Prostate gland (tissue), 2 donors: Measurements from ENCODE around the gene SFXN2. TPM values are rescaled to one million over a fixed set of nuclear protein-coding genes. Genes with fewer than 3 reads are reported as not detected.
A peak's percentile ranks its signal among the peaks of the same experiment; 100 is the strongest.
"Not testable (repeated sequence)": the region's sequence is repeated elsewhere in the genome, so short reads cannot be mapped to it uniquely, and the experiment has no call there.

Source experiments
- DNase-seq: peaks from one replicate; pipeline ENCODE4 v3.0.0-alpha.2; 2019; ENCODE audit warnings: low spot score
- H3K27ac ChIP-seq, 2 donors: fragments of 200-600 bp; sonication (generic); 2 replicates each; pipeline ENCODE4 v1.5.1; 2017 to 2019
- H3K27me3 ChIP-seq: fragments of 200-600 bp; sonication (generic); replicated peaks from 2 replicates; pipeline ENCODE4 v1.5.1; 2019; ENCODE audit not compliant: insufficient read depth
- H3K36me3 ChIP-seq, 2 donors: fragments of 200-600 bp; sonication (generic); 1 replicate in 1 of 2; 2 replicates in 1 of 2; pipeline versions ENCODE4 v1.5.1 to v1.8.1; 2017 to 2019
- H3K4me1 ChIP-seq: fragments of 200-600 bp; sonication (generic); replicated peaks from 2 replicates; pipeline ENCODE4 v1.5.1; 2019
- H3K4me3 ChIP-seq, 2 donors: fragments of 200-600 bp; sonication (generic); 2 replicates each; pipeline ENCODE4 v1.5.1; 2017 to 2019
- H3K9me3 ChIP-seq: fragments of 200-600 bp; sonication (generic); 2 replicates; pipeline ENCODE4 v1.5.1; 2017
- POLR2A ChIP-seq: fragments of 450-650 bp; IDR thresholded peaks from one replicate; pipeline ENCODE4 v1.6.1; 2016; ENCODE audit warnings: antibody characterized with exemption, mild to moderate bottlenecking
- POLR2AphosphoS5 ChIP-seq: sonication (generic); formaldehyde crosslinking; IDR thresholded peaks from one replicate; pipeline ENCODE4 v1.6.1; 2017; ENCODE audit warnings: antibody characterized with exemption
- WGBS: methylation state at CpG from one replicate; pipeline ENCODE4 v1.1.5; 2018; 5-methylcytosine and 5-hydroxymethylcytosine counted together
- intact Hi-C: fragments of 100-400 bp; cut with DNase I; formaldehyde crosslinking; loops from one replicate; pipeline ENCODE4 v1.14.2; 2022
- total RNA-seq, 2 donors: library from RNA; depleted of rRNA; stranded (reverse); fragments of >200 nt; gene quantifications; one replicate each; pipeline ENCODE4 v1.1.0, GENCODE V29; 2016
- TF ChIP-seq, protein P1 (sequence below), 4 experiments: fragments of 200-600 bp in 2 of 4; fragments of 450-650 bp in 2 of 4; sonication (generic) in 2 of 4; IDR thresholded peaks; 1 replicate in 3 of 4; 2 replicates in 1 of 4; pipeline ENCODE4 v1.5.1; 2016 to 2019; ENCODE audit warnings: antibody characterized with exemption in 4 of 4, mild to moderate bottlenecking in 2 of 4, moderate library complexity in 2 of 4

SFXN2 gene, protein sequence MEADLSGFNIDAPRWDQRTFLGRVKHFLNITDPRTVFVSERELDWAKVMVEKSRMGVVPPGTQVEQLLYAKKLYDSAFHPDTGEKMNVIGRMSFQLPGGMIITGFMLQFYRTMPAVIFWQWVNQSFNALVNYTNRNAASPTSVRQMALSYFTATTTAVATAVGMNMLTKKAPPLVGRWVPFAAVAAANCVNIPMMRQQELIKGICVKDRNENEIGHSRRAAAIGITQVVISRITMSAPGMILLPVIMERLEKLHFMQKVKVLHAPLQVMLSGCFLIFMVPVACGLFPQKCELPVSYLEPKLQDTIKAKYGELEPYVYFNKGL
- 10 to 100 TPM; 16.4 to 26.6 TPM for total RNA-seq

DNA sequence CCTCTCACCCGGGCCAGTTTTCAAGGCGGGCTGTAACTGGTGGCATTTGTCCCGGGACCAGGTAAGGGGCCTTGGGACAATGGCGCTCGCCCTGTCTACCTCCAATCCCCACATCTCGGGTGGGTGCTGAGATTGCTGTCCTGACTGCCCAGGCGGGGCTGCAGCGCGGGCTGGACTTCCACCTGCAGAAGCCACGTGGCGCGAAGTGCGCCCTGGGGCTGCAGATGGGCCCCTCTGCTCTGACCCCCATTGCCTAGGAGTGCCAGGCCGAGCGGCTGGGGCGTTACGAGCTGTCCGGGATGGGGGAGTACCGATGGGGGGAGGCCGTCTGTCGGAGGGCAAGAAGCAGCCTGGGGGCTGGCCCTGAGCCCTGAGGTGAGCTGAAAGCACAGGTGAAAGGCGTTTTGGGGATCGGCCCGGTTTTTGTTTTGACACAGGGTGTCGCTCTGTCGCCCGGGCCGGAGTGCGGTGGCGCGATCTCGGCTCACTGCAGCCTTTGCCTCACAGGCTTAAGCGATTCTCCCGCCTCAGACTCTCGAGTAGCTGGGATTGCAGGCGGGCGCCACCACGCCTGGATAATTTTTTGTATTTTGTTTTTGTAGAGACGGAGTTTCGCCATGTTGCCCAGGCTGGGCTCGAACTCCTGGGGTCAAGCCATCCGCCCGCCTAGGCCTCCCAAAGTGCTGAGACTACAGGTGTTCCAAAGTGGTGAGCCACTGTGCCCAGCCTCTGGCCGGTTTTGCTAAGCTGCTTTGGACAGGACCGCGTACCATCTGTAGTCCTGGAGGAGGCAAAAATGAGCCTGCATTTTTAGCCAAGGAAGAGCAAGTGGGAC, at the start of gene SFXN2:
Gene SFXN2, plus strand, starts transcription at position 16 of the 835 bp plus-strand sequence. CDS start 12,001 bp downstream, outside the sequence.
- 3% methylated on average over 46 of the region's 46 CpGs for WGBS
- TF ChIP-seq POLR2AphosphoS5 (no peak), POLR2A (no peak)
- TF ChIP-seq, protein P1, sequence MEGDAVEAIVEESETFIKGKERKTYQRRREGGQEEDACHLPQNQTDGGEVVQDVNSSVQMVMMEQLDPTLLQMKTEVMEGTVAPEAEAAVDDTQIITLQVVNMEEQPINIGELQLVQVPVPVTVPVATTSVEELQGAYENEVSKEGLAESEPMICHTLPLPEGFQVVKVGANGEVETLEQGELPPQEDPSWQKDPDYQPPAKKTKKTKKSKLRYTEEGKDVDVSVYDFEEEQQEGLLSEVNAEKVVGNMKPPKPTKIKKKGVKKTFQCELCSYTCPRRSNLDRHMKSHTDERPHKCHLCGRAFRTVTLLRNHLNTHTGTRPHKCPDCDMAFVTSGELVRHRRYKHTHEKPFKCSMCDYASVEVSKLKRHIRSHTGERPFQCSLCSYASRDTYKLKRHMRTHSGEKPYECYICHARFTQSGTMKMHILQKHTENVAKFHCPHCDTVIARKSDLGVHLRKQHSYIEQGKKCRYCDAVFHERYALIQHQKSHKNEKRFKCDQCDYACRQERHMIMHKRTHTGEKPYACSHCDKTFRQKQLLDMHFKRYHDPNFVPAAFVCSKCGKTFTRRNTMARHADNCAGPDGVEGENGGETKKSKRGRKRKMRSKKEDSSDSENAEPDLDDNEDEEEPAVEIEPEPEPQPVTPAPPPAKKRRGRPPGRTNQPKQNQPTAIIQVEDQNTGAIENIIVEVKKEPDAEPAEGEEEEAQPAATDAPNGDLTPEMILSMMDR (IDR thresholded peaks at IDR 0.05) = no peak

DNA sequence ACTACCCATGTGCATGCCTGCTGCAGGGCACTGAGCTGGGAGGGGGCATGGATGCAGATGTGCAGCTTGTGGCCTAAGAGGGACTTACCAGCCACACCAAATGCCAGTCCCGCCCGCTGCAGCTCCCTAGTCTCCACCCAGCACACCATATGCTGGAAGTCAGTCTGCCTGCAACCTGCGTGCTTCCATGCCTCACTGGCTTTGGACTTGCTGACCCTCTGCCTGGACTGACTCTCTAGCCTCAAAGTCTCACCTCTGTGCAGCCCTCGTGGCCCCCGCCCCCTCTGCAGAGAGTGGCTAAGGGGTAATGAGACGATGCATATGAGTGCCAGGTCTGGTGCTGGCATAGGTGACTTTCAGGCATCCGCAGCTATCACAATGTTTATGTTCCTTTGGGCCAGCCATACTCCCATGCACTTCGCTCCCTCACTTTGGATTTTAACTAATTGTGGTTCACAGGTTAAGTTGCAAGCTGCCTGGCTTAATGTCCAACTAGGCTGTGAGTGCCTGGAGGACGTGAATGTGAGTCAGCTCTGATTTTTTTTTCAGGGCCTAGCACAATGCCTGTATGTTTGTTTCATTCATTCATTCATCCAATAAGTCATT, 48.4 kb upstream of the SFXN2 start:
- DNase-seq = no peak
- H3K27ac ChIP-seq = no peak overlapping the region
- no peaks in the 10 kb centered on the region for H3K9me3 ChIP-seq
- no peaks in the 10 kb centered on the region for H3K27me3 ChIP-seq
- TF ChIP-seq POLR2A = no peak
- TF ChIP-seq, protein P1 (IDR thresholded peaks at IDR 0.05) = no peak
- no peak for TF ChIP-seq POLR2AphosphoS5
- H3K4me1 ChIP-seq = peaks cover 4% of the 10 kb centered on the region
- 77% methylated on average over 9 of the region's 9 CpGs for WGBS
- H3K36me3 ChIP-seq = no peaks in the 10 kb centered on the region
- H3K4me3 ChIP-seq = no peak overlapping the region
- intact Hi-C loops = no loop called here

More for the DNA sequence above, at the start of gene SFXN2:
- H3K4me1 ChIP-seq = no peaks in the 10 kb centered on the region
- peak; percentile 51 for DNase-seq
- H3K36me3 ChIP-seq = no peaks in the 10 kb centered on the region
- no peaks in the 10 kb centered on the region for H3K27me3 ChIP-seq
- intact Hi-C loops = loop anchor here (2.0 to 5.0 kb wide), 2 partner anchors 30 to 68 kb away; no protein-coding TSS in a partner anchor
- no peaks in the 10 kb centered on the region for H3K9me3 ChIP-seq
- peak within 1 kb of the TSS; percentile 81 to 93 for H3K4me3 ChIP-seq
- peak within 1 kb of the TSS; percentile 85 to 91 for H3K27ac ChIP-seq

DNA sequence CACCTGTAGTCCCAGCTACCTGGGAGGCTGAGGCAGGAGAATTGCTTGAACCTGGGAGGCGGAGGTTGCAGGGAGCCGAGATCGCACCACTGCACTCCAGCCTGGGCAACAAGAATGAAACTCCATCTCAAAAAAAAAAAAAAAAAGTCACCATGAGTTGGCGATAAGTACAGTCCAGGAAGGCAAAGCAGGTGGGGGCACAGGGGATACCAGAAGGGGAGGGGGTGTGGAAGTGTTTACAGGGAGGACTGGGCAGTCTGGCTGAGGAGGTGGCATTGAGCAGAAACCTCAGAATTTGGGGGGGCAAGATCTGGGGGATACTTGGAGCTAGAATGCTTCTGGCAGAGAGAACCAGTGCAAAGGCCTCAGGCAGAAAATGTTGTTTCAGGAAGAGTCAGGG, 47.0 kb upstream of the SFXN2 start:
- H3K27ac ChIP-seq, intact Hi-C loops, H3K36me3 ChIP-seq, H3K27me3 ChIP-seq, H3K4me1 ChIP-seq, DNase-seq, H3K9me3 ChIP-seq, H3K4me3 ChIP-seq: not testable (repeated sequence)
- WGBS = 93% methylated on average over 4 of the region's 4 CpGs

DNA sequence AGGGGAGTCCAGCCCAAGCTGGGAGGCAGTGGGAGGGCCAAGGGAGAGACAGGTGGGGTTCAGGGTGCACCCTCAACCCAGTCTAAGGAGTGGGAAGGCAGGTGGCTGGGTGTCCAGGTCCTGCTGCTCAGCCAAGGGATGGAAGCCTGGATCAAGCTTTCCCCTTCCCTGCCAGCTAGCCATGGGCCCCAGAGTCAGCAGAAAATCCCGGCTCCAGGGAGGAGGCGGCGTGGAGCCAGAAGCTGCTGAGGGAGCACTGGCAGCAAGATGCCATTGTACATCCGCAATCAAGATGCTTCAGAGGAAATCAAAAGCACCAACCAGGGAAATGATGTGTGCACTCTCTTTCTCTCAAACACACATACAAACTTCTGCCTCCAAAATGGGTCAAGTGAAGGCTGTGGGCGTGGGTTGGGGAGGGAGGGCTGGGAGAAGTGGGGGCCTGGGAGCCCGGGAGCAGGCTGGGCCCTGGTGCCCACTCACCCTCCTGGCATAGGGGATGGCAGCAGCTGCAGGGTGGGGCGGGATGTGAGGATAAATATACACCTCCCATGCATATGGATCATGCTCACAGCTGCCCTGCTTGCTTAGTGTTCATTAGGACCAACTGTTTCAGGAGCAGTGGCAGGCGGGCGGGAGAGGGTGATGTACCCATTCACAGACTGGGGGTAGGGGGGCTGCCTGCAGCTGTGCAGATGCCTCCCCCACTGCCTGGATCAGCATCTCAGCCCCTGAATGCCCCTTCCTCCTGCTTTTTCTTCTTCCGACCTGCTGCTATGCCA, 45.9 kb upstream of the SFXN2 start:
- DNase-seq = no peak
- H3K9me3 ChIP-seq = no peaks in the 10 kb centered on the region
- no peak overlapping the region for H3K27ac ChIP-seq
- H3K4me3 ChIP-seq = no peak overlapping the region
- no peaks in the 10 kb centered on the region for H3K27me3 ChIP-seq
- no peaks in the 10 kb centered on the region for H3K36me3 ChIP-seq
- H3K4me1 ChIP-seq = no peaks in the 10 kb centered on the region
- TF ChIP-seq POLR2A = no peak
- TF ChIP-seq POLR2AphosphoS5 = no peak
- TF ChIP-seq, protein P1 (IDR thresholded peaks at IDR 0.05) = no peak
- intact Hi-C loops = no loop called here
- 85% methylated on average over 10 of the region's 10 CpGs for WGBS
